HPDE6-E6E7 (cell line): ENCODE results near the gene PSTPIP2.
"Not testable (repeated sequence)": the region's sequence is repeated elsewhere in the genome, so short reads cannot be mapped to it uniquely, and the experiment has no call there.

Experiments
- DNase-seq: peaks from one replicate; pipeline ENCODE4 v3.0.0; 2011; ENCODE audit warnings: missing footprints; ENCODE audit errors: extremely low spot score

Gene PSTPIP2

DNA sequence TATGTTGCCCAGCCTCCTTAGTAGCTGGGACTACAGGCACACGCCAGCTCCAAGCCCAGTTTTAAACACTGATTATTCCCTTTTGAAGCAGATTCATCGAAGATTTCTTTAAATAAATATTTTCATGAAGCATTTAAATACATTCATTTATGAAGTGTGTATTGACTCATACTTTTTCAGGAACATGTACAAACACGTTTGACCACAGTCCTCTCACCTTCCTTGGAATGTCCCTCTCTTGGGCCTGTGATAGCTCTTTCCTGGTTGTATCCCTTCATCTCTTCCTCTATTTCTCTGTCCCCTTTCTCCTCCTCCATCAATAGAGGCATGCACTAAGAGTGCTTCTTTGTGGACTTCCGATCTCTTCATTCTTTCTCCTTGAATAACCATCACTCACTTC is 2.5 kb downstream of the PSTPIP2 start:
- DNase-seq: peak; percentile 69

DNA sequence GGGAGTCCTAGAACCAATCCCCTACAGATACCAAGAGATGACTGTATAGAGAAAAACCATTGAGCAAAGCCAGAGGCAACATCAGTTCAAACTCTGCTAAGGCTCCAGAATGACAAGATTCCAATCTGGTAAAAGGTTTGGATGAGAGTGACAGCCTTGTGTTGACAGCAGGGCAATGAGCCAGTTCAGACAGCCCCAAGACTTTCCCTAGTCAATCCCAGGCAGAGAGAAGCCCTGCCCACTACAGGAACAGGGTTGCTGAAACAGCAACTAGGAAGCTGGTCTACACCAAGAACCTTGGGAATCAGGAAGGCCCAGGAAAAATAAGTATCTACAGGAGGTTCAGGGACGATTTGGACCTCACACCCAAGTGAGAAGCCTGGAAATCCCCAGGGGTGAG is 3.3 kb downstream of the PSTPIP2 start:
- no peak for DNase-seq

DNA sequence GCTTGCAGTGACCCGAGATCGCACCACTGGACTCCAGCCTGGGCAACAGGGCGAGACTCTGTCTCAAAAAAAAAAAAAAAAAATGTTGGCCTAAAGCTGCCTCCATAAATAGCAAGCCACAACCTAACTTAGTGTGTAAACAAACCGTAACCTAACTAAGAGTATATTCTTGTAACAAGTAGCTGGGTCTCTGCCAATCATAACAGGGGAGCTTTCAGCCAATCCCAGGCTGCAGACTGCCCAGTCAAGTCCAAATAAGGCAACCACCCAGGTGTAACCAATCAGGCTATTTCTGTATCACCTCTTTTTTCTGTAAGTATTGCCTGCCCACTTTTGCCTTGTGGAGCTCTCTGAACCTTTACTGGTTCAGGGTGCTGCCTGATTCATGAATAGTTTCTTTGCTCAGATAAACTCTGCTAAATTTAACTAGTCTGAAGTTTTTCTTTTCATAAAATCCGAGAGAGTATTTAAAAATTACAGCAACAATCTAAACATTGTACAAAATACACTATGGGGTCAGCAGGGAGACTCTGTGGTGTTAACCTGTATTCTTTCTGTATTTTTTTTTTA is 4.5 kb downstream of the PSTPIP2 start:
- no peak for DNase-seq

DNA sequence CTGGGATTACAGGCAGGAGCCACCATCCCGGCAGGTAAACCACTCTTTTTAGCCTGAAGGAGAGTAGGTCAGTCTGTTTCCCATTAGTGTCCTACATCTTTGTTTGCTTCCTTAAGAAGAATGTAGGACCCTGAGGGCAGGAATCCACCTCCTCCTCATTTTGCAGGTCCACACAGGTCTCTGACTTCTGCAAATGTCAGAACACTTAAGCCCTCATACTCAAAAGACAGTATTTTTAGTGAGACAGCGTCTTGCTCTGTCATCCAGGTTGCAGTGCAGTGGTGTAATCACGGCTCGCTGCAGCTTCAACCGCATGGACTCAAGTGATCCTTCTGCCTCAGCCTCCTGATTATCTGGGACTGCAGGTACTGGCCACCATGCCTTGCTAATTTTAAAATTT is 9.3 kb downstream of the PSTPIP2 start:
- DNase-seq: peak; percentile 47

DNA sequence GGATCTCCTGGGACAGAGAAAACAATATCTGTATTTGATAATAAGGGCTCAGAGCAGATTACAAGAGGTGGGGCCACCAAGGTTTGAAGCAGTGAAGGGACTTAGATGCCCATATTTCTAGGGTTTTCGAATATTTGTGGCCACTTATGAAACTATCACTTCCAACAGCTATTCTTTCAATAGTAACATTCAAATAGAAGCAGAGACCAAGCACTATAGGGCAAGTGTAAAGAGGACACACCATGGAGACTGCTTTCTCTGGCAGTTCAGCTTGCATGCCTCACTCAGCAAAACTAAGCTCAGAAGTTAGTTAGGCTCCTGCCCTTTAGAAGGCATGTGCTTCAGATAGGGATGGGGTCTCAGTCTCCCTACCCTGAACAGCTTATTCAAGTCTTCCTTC is 10.3 kb downstream of the PSTPIP2 start:
- no peak for DNase-seq

DNA sequence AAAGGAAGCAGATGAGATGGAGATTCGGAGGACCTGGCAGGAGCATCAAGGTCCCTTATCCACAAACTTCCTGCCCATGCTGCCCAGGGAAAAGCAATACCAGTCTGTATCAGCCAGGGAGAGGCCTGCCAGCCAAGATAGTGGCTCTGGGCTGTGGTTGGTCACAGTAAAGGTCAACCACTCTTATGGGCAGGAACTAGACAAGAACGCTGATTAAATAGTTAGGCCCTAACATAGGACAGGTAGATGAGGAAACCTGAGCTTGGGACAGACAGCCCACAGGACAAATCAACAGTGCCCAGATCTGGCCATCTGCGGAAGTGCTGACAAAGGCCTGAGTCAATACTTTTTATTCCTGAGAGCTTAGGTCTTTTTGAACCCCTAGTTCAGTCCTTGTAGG is 10.7 kb downstream of the PSTPIP2 start:
- no peak for DNase-seq

DNA sequence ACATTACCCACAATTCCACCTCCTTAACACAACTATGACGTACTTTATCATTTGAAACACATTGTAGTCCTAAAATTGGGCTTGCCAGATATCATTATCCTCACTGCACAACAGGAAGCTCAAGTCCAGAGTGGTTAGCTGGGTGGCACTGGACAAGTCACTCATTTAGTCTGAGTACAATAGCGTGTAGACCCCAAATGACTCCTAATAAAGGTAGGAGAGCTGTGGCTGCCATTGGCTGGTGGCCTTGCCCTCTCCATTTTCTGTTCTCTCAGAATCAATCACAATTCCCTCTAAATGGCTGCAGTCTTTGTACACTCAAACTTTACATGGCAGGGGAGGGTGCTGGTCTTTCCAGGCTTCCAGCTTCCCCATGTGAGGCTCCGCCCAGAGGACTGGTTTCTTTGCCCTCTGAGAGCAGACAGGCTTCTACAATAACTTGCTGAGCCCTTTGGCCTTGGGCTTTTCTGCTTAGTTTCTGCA is 11.7 kb downstream of the PSTPIP2 start:
- no peak for DNase-seq

DNA sequence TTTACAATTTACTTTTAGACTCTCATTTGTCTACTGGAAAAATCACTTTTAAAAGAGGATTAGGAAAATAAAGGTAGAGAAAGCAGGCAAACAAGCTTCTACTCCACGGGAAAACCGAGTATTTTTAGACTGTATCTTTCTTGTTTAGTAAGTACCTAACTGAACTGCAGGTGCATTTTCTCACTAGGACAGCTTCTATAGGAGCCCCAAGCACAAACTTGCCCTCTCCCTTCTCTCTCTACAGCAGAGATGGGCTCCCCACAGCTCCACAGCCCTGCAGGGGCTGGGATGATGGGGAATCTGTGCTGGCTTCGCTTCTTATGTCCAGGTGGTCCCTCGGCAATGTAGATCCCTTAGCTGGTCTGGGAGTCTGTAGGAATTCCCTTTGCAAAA is 16.2 kb downstream of the PSTPIP2 start:
- no peak for DNase-seq

GRCh38 chr18:46054956-46055837 is 16.9 kb downstream of the PSTPIP2 start:
- DNase-seq: no peak

DNA sequence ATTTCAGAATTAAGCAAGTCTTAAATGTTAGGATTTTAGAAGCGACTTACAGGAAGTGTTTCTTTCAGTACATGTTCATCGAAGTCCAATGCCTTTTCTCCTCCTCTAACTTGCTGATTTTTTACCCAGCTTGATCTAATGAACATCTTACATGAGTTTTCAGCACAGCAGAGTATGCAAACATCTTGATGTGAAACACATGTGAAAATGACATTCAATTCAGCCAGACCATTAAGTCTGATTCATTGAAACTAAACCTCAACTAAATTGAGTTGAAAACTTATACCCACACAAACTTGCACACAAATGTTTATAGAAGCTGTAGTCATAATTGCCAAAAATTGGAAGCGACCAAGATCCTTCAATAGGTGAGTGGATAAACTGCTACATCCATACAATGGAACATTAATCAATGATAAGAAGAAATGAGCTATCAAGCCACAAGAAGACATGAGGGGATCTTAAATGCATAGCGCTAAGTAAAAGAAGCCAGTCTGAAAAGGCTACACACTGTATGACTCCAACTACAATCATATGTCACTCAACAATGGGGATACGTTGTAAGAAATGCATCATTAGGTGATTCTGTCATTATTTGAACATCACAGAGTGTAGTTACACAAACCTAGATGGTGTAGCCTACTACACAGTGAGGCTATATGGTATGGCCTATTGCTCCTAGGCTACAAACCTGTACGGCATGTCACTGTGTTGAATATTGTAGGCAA is 18.5 kb downstream of the PSTPIP2 start:
- DNase-seq: no peak

DNA sequence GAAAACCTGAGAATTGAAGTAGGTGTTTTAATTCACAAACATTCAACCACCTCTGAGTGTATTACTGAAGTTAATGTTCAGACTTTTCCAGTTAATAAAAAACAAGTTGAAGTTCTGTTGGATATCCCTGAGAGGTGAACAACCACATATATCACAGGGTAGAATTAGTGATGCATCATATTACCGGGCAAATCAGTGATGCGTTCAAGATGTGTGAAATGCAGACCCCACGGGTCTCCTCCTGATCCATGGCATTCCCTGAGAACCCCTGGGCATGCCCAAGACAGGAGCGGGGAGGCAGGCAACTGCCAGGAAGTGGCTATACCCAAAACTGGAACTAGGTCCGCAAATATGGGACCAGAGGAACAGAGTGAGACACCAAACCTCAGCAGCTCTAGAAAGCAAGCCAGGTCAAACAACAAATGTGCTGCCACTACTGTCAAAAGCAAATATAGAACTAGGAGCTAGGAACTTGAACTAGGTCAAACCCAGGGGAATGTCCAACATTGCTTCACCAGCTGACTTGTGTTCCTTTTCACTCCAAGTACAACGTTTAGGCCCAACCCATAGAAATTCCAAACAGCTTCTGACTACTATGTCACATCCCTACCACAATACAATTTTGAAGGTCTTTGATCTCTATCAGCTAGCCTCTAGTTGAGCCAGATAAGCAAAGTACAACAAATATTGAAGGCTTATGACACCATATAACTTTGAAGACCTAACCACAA is 20.2 kb downstream of the PSTPIP2 start:
- no peak for DNase-seq

DNA sequence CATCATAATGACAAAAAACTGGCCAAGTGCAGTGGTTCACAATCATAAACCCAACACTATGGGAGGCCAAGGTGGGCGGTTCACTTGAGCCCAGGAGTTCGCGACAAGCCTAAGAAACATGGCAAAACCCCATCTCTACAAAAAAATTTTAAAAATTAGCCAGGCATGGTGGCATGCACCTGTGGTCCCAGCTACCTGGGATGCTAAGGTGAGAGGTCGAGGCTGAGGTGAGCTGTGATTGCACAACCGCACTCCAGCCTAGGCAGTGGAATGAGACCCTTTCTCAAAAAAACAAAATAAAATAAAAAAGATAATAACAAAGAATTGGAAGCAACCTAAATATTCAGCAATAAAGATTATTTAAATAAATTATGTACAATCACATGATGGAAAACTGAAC is 21.8 kb downstream of the PSTPIP2 start:
- DNase-seq: no peak

GRCh38 chr18:46048641-46049040 is 23.4 kb downstream of the PSTPIP2 start:
- DNase-seq: no peak

GRCh38 chr18:46047369-46047768 is 24.7 kb downstream of the PSTPIP2 start:
- DNase-seq: not testable (repeated sequence)

DNA sequence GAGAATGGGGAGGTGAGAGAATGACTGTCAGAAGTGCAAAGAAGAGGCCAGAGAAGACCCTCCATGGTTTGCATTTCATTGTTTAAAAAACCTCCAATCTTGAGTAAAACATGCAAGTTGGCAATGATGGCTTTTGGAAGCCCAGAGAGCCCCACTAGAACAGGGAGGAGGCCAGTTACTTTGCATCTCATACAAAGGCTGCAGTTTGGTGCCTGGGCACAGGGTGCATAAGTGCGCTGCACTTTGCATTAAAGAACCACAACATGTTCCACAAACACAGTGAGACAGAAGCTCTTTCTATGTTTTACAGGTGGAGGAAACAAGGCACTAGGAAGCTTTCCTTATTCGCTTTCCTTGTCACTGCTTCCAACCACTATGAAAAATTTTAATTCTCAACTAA is 25.4 kb downstream of the PSTPIP2 start:
- no peak for DNase-seq

DNA sequence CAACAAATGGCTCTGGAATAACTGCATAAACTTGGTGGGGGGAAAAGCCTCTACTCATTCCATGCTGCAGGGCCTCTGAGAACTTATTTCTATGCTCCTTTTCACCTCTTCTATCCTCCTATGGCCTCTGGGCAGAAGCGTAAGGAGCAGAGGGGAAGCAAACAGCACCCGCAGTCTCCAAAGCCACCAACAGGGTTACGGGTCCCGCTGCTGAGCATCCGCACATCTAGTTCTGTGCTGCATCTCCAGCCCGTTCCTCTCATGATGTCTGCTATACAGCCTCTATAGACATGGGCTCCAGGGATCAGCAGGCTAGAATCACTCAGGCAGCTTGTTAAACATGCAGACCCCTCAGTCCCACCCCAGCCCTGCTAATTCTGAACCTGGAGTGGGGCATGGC is 25.9 kb downstream of the PSTPIP2 start:
- DNase-seq: no peak

DNA sequence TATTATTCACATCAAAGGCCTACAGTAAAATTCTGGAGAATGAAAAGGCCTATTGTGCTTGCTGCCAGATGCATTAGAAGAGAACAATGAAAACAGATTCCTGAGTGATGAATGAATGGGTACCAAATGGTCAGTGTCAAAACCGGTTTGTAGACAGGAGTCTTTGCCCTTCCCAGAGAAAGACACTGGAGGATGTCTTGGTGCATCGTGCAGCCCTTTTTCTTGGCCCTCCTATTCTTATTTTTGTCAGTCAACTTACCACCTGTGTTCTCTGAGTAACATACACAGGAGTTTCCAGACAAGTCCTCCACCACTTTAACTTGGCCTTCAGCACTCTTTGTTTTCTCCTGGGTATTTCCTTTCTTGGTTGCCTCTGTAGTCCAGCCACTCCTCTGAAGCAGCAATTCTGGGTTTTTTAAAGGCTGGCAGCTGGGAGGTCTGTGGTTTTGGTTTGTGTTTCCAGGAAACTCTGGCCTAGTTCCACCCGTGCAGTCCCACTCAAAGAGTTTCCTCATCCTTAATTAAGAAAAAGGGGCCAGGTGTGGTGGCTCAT is 29.4 kb downstream of the PSTPIP2 start:
- peak; percentile 45 for DNase-seq

DNA sequence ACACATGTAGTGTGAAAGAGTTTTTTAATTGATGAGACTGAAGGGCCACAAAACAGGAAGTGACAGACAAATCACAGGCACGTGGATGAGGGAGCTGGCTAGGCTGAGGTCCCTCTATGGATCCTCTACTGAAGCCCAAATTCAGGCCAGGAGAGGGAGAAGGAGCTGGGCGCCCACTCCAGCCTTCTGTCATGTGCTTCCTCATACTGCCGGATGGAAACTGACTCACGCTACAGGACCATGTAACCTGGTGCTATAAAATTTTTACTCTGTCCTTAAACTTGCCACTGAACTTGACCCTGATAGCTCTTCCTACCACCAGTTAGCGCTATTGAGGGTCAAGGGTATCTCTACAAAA is 31.3 kb downstream of the PSTPIP2 start:
- DNase-seq: no peak

- no peak for DNase-seq
Observed at GRCh38 chr18:46040033-46040746, 31.9 kb downstream of the PSTPIP2 start.

DNA sequence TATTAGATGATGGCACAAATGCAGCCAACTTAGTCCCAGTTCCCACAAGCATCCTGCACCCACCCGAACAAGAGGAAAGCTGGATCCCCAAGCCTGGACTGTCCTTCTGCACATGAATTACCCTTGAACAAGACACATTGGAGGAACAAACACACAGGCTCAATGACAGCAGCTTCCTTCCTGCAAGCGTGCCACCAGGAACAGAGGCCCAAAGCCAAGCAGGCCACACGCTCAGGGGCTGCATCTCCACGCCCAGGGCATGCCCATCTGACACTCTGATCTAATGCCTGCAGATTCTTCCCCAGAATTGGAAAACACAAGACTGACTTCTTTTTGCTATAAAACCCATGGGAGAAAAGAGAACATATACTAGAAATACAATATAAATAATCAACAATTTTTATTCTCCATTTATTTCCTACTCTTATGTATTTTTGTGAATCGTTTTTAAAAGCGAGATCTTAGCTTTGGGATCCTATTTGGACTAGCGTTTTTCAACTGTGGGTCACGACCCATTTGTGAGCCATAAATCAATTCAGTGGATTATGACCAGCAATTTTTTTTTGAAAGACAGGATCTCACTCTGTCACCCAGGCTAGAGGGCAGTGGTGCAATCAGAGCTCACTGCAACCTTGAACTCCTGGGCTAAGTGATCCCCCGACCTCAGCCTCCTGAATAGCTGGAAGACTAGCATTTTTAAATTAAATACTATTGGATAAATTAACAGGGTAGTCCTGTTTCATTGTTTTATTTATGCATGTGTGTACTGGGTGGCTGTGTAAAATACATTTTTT is 34.4 kb downstream of the PSTPIP2 start:
- no peak for DNase-seq
